ENCODE data around the gene ATP6V0B. TPM values are rescaled to one million over a fixed set of nuclear protein-coding genes. Genes with fewer than 3 reads are reported as not detected.
A peak's percentile ranks its signal among the peaks of the same experiment; 100 is the strongest.

The ATP6V0B gene
- 100 to 1,000 TPM; 264 to 432 (median 286) TPM for polyA plus RNA-seq (ENCODE audit: low read depth in 6 of 6)

DNA sequence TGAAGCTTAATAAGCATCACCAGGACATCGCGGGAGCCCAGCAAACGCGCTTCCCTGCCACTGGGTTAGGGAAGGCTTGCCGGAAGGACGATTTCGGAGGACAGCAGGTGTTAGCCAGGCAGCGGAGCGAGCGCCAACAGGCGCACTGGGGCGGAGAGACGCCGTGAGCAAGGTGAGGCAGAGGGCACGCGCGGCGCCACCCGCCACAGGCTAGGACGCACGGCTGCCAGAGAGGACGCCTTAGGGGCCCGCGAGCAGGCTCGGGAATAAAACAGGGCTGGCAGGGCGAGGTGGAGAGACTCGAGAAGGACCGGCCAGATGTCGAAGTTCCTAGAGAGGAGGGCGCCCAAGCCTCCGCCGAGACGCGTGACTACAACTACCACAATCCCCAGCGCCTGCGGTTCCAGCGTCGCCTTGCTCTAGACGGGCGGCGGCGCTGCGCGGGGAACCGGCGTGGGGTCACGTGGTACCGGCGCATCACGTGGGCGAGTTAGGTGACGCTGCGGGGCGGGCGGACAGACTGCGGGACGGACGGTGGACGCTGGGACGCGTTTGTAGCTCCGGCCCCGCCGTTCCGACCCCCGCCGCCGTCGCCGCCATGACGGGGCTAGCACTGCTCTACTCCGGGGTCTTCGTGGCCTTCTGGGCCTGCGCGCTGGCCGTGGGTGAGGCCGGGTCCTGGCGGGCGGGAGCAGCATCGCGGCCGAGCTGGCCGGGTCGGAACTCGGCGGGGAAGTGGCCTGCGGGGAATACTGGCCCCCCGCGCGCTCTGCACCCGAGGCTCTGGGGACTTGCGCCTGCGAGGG lies at the start of gene ATP6V0B:
Gene ATP6V0B, plus strand, starts transcription at position 518 of the 806 bp plus-strand sequence. Its CDS starts 81 bp downstream, at position 599.
- peak; percentile 75 to 78 for ATAC-seq (ENCODE audit: low read depth in 2 of 2)

GRCh38 chr1:43925846-43926245 lies 48.9 kb upstream of the ATP6V0B start:
- ATAC-seq (ENCODE audit: low read depth in 2 of 2), result no peak
- no peaks in the 10 kb centered on the region for H3K9me3 Mint-ChIP-seq

More for the DNA sequence above, at the start of gene ATP6V0B:
- Mint-ChIP-seq H3K9me3 (no peaks in the 10 kb centered on the region), H3K36me3 (peaks cover 8 to 18% of the 10 kb centered on the region in 2 donors), H3K4me3 (peak within 1 kb of the TSS; percentile 94 to 98 (median 96)), H3K27ac (peak within 1 kb of the TSS; percentile 62 to 97 (median 88)), H3K4me1 (peaks cover 53 to 69% (median 69%) of the 10 kb centered on the region in 3 donors), H3K27me3 (no peaks in the 10 kb centered on the region)
- peak; percentile 91 for DNase-seq

GRCh38 chr1:43930168-43930948 lies 44.4 kb upstream of the ATP6V0B start:
- Mint-ChIP-seq H3K9me3 (no peaks in the 10 kb centered on the region), H3K27me3 (peaks cover 12 to 36% (median 29%) of the 10 kb centered on the region in 3 donors), H3K4me1 (peaks cover 13 to 23% (median 18%) of the 10 kb centered on the region in 3 donors), H3K4me3 (no peak overlapping the region), H3K27ac (no peak overlapping the region), H3K36me3 (peaks cover 9 to 11% of the 10 kb centered on the region in 2 donors)
- ATAC-seq (ENCODE audit: low read depth in 2 of 2) (peak in 1 of 2 donors; percentile 37), DNase-seq (no peak)

More at GRCh38 chr1:43925846-43926245, 48.9 kb upstream of the ATP6V0B start:
- DNase-seq, result no peak
- Mint-ChIP-seq H3K4me1 (no peaks in the 10 kb centered on the region), H3K4me3 (no peak overlapping the region), H3K36me3 (peaks cover 7 to 22% of the 10 kb centered on the region in 2 donors), H3K27me3 (no peaks in the 10 kb centered on the region), H3K27ac (peak overlapping the region in 2 of 6 donors; percentile 62)

- Mint-ChIP-seq H3K4me3 (no peak overlapping the region), H3K9me3 (no peaks in the 10 kb centered on the region), H3K27me3 (peaks cover 12 to 40% (median 33%) of the 10 kb centered on the region in 3 donors), H3K36me3 (peaks cover 3 to 5% of the 10 kb centered on the region in 2 donors), H3K4me1 (peaks cover 16 to 28% (median 22%) of the 10 kb centered on the region in 3 donors), H3K27ac (no peak overlapping the region)
- no peak for DNase-seq
- no peak for ATAC-seq (ENCODE audit: low read depth in 2 of 2)
These were observed 43.8 kb upstream of the ATP6V0B start for GRCh38 chr1:43930949-43931275.

DNA sequence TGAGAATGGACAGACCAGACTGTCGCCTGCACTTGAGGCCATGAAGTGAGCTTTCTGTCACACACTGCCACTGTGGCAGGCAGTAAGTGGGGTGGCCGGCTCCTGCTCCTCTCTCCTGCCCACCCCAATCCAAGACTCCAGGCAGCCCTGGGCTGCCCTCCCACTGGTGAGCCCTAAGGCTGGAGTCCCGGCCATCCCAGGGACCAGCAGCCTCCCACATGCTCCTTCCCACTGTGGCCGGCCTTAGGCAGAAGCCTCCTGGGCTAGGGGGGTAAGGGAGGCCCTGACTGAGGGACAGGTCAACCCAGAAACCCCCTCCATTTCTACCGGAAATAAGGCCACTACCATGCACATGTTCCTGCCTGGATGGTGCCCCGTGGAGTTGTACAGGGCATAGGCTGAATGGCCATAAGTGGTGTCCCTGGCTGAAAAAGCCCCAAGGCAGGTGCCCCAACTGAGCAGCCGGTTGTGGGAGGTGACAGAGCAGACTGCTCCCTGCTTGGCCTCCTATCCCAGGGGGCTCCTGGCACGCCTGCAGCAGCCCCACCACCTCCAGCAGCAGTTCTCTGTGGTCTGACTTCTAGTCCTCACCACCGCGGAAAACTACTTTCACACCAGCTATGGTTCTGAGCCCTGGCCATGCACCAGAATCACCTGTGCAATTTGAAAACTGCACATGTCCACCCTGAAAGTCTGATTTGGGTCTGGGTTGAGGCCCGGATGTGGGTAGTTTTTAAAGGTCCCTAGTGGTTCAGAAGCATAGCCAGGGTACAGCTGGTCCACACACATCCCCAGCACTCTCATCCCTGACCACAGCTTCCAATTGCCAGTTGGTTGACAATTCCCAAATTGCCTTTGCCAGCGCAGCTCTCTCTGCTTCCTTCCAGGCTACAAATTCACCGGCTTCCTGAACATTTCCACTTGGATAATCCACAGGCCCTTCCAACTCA lies 42.8 kb upstream of the ATP6V0B start:
- H3K4me1 Mint-ChIP-seq, result peaks cover 16 to 33% (median 22%) of the 10 kb centered on the region in 3 donors
- H3K27ac Mint-ChIP-seq, result no peak overlapping the region
- H3K36me3 Mint-ChIP-seq, result peaks cover 0 to 4% of the 10 kb centered on the region in 2 donors
- ATAC-seq (ENCODE audit: low read depth in 2 of 2), result no peak
- no peak for DNase-seq
- H3K27me3 Mint-ChIP-seq, result peaks cover 12 to 46% (median 33%) of the 10 kb centered on the region in 3 donors
- no peaks in the 10 kb centered on the region for H3K9me3 Mint-ChIP-seq
- peak overlapping the region in 1 of 8 donors; percentile 59 for H3K4me3 Mint-ChIP-seq

- H3K4me1 Mint-ChIP-seq, result peaks cover 16 to 33% (median 22%) of the 10 kb centered on the region in 3 donors
- DNase-seq, result no peak
- H3K9me3 Mint-ChIP-seq, result no peaks in the 10 kb centered on the region
- ATAC-seq (ENCODE audit: low read depth in 2 of 2), result no peak
- H3K27me3 Mint-ChIP-seq, result peaks cover 12 to 46% (median 33%) of the 10 kb centered on the region in 3 donors
- H3K4me3 Mint-ChIP-seq, result peak overlapping the region in 4 of 8 donors; percentile 5 to 70 (median 34)
- peak overlapping the region in 1 of 6 donors; percentile 5 for H3K27ac Mint-ChIP-seq
- peaks cover 0 to 4% of the 10 kb centered on the region in 2 donors for H3K36me3 Mint-ChIP-seq
These were observed 41.9 kb upstream of the ATP6V0B start for GRCh38 chr1:43932786-43933385.

DNA sequence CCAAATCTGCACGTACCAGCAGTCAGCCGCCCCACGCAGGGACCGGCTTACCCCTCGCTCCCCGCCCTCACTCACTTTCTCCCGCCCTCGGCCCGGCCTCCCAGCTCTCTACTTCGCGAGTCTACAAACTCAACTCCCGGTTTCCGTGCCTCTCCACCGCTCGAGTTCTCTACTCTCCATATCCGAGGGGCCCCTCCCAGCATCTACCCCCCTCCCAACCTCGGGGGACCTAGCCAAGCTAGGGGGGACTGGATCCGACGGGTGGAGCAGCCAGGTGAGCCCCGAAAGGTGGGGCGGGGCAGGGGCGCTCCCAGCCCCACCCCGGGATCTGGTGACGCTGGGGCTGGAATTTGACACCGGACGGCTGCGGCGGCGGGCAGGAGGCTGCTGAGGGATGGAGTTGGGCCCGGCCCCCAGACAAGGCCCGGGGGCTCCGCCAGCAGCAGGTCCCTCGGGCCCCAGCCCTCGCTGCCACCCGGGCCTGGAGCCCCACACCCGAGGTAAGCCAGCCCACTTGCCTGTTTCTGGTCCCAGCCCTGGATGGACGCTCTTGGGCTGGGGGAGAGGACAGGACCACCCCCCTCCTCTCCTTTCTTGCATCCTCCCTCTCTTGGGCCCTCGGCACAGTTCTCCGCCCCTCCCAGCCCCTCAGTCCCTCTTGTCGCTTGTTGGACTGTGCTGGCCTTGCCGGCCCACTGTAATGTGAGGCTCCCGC lies 41.2 kb upstream of the ATP6V0B start, which contains the start of gene ARTN:
Gene ARTN, plus strand, starts transcription at position 416 of the 715 bp plus-strand sequence. CDS start 1,856 bp downstream, outside the sequence.
- H3K4me1 Mint-ChIP-seq, result peaks cover 16 to 33% (median 22%) of the 10 kb centered on the region in 3 donors
- H3K27ac Mint-ChIP-seq, result peak within 1 kb of the TSS in 1 of 6 donors; percentile 47
- peaks cover 0 to 4% of the 10 kb centered on the region in 2 donors for H3K36me3 Mint-ChIP-seq
- H3K27me3 Mint-ChIP-seq, result peaks cover 12 to 46% (median 33%) of the 10 kb centered on the region in 3 donors
- no peaks in the 10 kb centered on the region for H3K9me3 Mint-ChIP-seq
- H3K4me3 Mint-ChIP-seq, result peak within 1 kb of the TSS in 6 of 8 donors; percentile 31 to 80 (median 68)
- no peak for ATAC-seq (ENCODE audit: low read depth in 2 of 2)
- no peak for DNase-seq

DNA sequence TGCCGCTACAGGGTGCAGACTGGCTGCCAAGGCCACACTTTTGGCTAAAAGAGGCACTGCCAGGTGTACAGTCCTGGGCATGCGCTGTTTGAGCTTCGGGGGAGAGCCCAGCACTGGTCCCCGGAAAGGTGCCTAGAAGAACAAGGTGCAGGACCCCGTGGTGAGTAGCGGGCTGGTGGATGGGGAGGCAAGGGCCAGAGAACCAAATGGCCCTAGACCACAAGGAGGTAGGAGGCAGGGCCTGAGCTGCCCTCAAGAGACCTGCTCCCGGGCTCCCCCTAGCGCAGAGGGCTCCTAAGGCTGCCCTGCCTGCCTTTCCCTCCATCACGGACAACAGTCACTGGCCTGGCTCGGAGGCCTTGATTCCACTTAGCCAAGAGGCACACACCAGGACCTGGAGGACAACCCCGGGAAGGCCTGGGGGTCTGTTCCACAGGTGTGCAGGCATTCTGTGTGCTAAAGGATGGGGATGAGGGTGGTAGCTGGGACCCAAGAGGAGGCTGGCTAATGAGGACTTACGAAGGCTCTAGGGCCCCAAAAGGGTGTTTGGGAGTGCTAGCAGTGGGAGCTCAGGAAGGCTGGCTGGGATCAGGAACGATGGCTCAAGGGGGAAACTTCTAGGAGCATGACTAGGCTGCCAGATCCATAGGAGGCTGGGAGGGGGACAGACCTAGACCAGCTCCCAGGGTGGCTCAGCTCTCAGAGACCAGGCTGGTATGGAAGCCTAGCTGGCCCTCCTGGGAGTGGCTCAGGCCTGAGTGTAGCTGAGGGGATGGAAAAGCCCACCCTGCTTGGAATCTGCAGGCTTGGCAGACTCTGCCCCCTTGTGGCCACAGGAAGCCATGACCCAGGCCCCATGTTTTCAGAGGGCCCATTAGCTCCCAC lies 40.4 kb upstream of the ATP6V0B start:
- Mint-ChIP-seq H3K4me3 (peak overlapping the region in 6 of 8 donors; percentile 31 to 80 (median 68)), H3K9me3 (no peaks in the 10 kb centered on the region), H3K27me3 (peaks cover 12 to 46% (median 33%) of the 10 kb centered on the region in 3 donors), H3K4me1 (peaks cover 16 to 33% (median 22%) of the 10 kb centered on the region in 3 donors), H3K27ac (peak overlapping the region in 1 of 6 donors; percentile 47), H3K36me3 (peaks cover 0 to 4% of the 10 kb centered on the region in 2 donors)
- DNase-seq (peak; percentile 39), ATAC-seq (ENCODE audit: low read depth in 2 of 2) (peak; percentile 61 to 67)

GRCh38 chr1:43934986-43935324 lies 39.8 kb upstream of the ATP6V0B start:
- Mint-ChIP-seq H3K27me3 (peaks cover 12 to 46% (median 33%) of the 10 kb centered on the region in 3 donors), H3K4me3 (peak overlapping the region in 4 of 8 donors; percentile 10 to 70 (median 50)), H3K36me3 (peaks cover 0 to 4% of the 10 kb centered on the region in 2 donors), H3K4me1 (peaks cover 19 to 33% (median 22%) of the 10 kb centered on the region in 3 donors), H3K9me3 (no peaks in the 10 kb centered on the region), H3K27ac (no peak overlapping the region)
- ATAC-seq (ENCODE audit: low read depth in 2 of 2) (no peak), DNase-seq (no peak)

DNA sequence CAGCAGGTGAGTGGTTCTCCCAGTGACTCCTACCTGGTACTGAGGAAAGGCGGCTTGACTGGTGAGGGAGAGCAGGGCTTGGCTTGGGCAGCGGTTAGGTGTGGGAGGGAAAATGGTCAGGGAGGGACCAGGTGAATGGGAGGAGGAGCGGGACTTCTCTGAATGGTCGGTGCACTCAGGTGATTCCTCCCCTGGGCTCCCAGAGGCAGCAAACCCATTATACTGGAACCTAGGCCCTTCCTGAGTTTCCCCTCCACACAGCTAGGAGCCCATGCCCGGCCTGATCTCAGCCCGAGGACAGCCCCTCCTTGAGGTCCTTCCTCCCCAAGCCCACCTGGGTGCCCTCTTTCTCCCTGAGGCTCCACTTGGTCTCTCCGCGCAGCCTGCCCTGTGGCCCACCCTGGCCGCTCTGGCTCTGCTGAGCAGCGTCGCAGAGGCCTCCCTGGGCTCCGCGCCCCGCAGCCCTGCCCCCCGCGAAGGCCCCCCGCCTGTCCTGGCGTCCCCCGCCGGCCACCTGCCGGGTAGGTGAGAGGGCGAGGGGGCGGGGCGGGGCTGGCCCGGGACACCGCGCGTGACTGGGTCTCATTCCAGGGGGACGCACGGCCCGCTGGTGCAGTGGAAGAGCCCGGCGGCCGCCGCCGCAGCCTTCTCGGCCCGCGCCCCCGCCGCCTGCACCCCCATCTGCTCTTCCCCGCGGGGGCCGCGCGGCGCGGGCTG lies 38.9 kb upstream of the ATP6V0B start:
- peak overlapping the region in 1 of 6 donors; percentile 39 for H3K27ac Mint-ChIP-seq
- H3K36me3 Mint-ChIP-seq, result peaks cover 0 to 4% of the 10 kb centered on the region in 2 donors
- peaks cover 12 to 46% (median 33%) of the 10 kb centered on the region in 3 donors for H3K27me3 Mint-ChIP-seq
- no peaks in the 10 kb centered on the region for H3K9me3 Mint-ChIP-seq
- H3K4me1 Mint-ChIP-seq, result peaks cover 22 to 33% (median 22%) of the 10 kb centered on the region in 3 donors
- DNase-seq, result no peak
- peak overlapping the region in 5 of 8 donors; percentile 21 to 82 (median 64) for H3K4me3 Mint-ChIP-seq
- ATAC-seq (ENCODE audit: low read depth in 2 of 2), result no peak
